Measurements from ENCODE around the gene VTI1B. TPM values are rescaled to one million over a fixed set of nuclear protein-coding genes. Genes with fewer than 3 reads are reported as not detected.

VTI1B gene
- total and polyA plus RNA-seq, 2 donors (not counting 3 experiments of a cell fraction or from before 2014, with no cell fraction given) = 23.8 to 90.0 TPM

GRCh38 chr14:67653651-67654280 lies 20.7 kb downstream of the VTI1B start:
- dilution Hi-C loops (cut with MboI; ENCODE audit: extremely low pct_ligation_motif_present, low sequenced_read_pairs) (no loop called here), intact Hi-C loops (cut with micrococcal nuclease) (no loop called here)
- no peak for DNase-seq (ENCODE audit: low read depth, low spot score)
- Histone ChIP-seq H3K27me3 (ENCODE audit: control insufficient read depth in 2 of 2, insufficient read depth in 2 of 2, low read length in 2 of 2) (no peaks in the 10 kb centered on the region), H3K4me3 (replicated peaks in 1 of 3; ENCODE audit: insufficient read depth in 1 of 3, low read depth in 1 of 3, low read length in 3 of 3) (no peak overlapping the region), H2AFZ (ENCODE audit: low read depth, low read length) (no peak overlapping the region), H3K9me1 (replicated peaks; ENCODE audit: control insufficient read depth, extremely low read depth, insufficient read depth, low read length) (no peaks in the 10 kb centered on the region), H3K4me2 (ENCODE audit: insufficient read depth, low read length) (no peak overlapping the region), H3K27ac (ENCODE audit: insufficient read depth, low read depth, low read length) (no peak overlapping the region), H3K9ac (replicated peaks; ENCODE audit: extremely low read depth, insufficient read depth, low read length) (no peak overlapping the region), H4K20me1 (replicated peaks; ENCODE audit: control insufficient read depth, extremely low read depth, insufficient read depth, low read length) (no peaks in the 10 kb centered on the region), H3K79me2 (ENCODE audit: control insufficient read depth, insufficient read depth, low read length) (no peaks in the 10 kb centered on the region), H3K36me3 (ENCODE audit: control insufficient read depth in 2 of 2, extremely low read depth in 1 of 2, insufficient read depth in 2 of 2, low read length in 2 of 2) (peaks cover 23 to 42% of the 10 kb centered on the region in 2 experiments), H3K4me1 (ENCODE audit: control insufficient read depth, extremely low read depth, insufficient read depth, low read length) (no peaks in the 10 kb centered on the region), H3K9me3 (replicated peaks; ENCODE audit: control insufficient read depth, insufficient read depth, low read length) (no peaks in the 10 kb centered on the region)
- no peak for FAIRE-seq
- BruUV-seq (replicated peaks) = no TSS peak
- TF ChIP-seq POLR2AphosphoS5 (IDR thresholded peaks at IDR 0.05; ENCODE audit: insufficient read depth, low read depth, low read length) (no peak), MYC (IDR thresholded peaks at IDR 0.05; ENCODE audit: low read depth, low read length) (no peak), POLR2A (IDR thresholded peaks at IDR 0.05; ENCODE audit: low read depth, low read length) (no peak), MAX (IDR thresholded peaks at IDR 0.05; ENCODE audit: insufficient read depth, insufficient read length) (no peak), CTCF (IDR thresholded peaks at IDR 0.05; ENCODE audit: extremely low read depth in 1 of 2, insufficient read depth in 1 of 2, low read depth in 1 of 2, low read length in 2 of 2) (no peak)
- CTCF ChIA-PET = interaction anchor here (0.9 to 3.9 kb wide), 6 partner anchors 13 to 54 kb away, joined by 3 to 25 read pairs (median 6); partner anchors contain the start of gene PIGH
- POLR2A ChIA-PET = no interaction called here

GRCh38 chr14:67652189-67652588 lies 22.2 kb downstream of the VTI1B start:
- Histone ChIP-seq H3K4me1 (ENCODE audit: control insufficient read depth, extremely low read depth, insufficient read depth, low read length) (no peaks in the 10 kb centered on the region), H3K9me1 (replicated peaks; ENCODE audit: control insufficient read depth, extremely low read depth, insufficient read depth, low read length) (no peaks in the 10 kb centered on the region), H3K4me3 (replicated peaks in 1 of 3; ENCODE audit: insufficient read depth in 1 of 3, low read depth in 1 of 3, low read length in 3 of 3) (no peak overlapping the region), H3K36me3 (ENCODE audit: control insufficient read depth in 2 of 2, extremely low read depth in 1 of 2, insufficient read depth in 2 of 2, low read length in 2 of 2) (peaks cover 26 to 42% of the 10 kb centered on the region in 2 experiments), H3K27me3 (ENCODE audit: control insufficient read depth in 2 of 2, insufficient read depth in 2 of 2, low read length in 2 of 2) (no peaks in the 10 kb centered on the region), H3K27ac (ENCODE audit: insufficient read depth, low read depth, low read length) (no peak overlapping the region), H2AFZ (ENCODE audit: low read depth, low read length) (no peak overlapping the region), H3K9me3 (replicated peaks; ENCODE audit: control insufficient read depth, insufficient read depth, low read length) (no peaks in the 10 kb centered on the region), H3K9ac (replicated peaks; ENCODE audit: extremely low read depth, insufficient read depth, low read length) (no peak overlapping the region), H3K79me2 (ENCODE audit: control insufficient read depth, insufficient read depth, low read length) (no peaks in the 10 kb centered on the region), H4K20me1 (replicated peaks; ENCODE audit: control insufficient read depth, extremely low read depth, insufficient read depth, low read length) (no peaks in the 10 kb centered on the region), H3K4me2 (ENCODE audit: insufficient read depth, low read length) (no peak overlapping the region)
- ChIA-PET POLR2A (no interaction called here), CTCF (interaction anchor here (0.9 to 3.9 kb wide), 9 partner anchors 9 to 125 kb away, joined by 3 to 25 read pairs (median 3); partner anchors contain the start of gene PIGH)
- no peak for DNase-seq (ENCODE audit: low read depth, low spot score)
- TF ChIP-seq POLR2AphosphoS5 (IDR thresholded peaks at IDR 0.05; ENCODE audit: insufficient read depth, low read depth, low read length) = no peak
- no peak for TF ChIP-seq EZH2 (IDR thresholded peaks at IDR 0.05; ENCODE audit: borderline replicate concordance, low read depth, low read length, severe bottlenecking)
- no peak for TF ChIP-seq GATA2 (IDR thresholded peaks at IDR 0.05; ENCODE audit: insufficient read depth, insufficient read length, low read depth, low read length)
- no peak for TF ChIP-seq CTCF (IDR thresholded peaks at IDR 0.05; ENCODE audit: extremely low read depth in 1 of 2, insufficient read depth in 1 of 2, low read depth in 1 of 2, low read length in 2 of 2)
- no peak for TF ChIP-seq MAX (IDR thresholded peaks at IDR 0.05; ENCODE audit: insufficient read depth, insufficient read length)
- BruUV-seq (replicated peaks) = no TSS peak
- no peak for FAIRE-seq
- dilution Hi-C loops (cut with MboI; ENCODE audit: extremely low pct_ligation_motif_present, low sequenced_read_pairs) (no loop called here), intact Hi-C loops (cut with micrococcal nuclease) (no loop called here)

Measured in endothelial cell of umbilical vein (primary cell).